HG03066 (cell line): ENCODE results near the gene KDM2A.
"Not testable (repeated sequence)": the region's sequence is repeated elsewhere in the genome, so short reads cannot be mapped to it uniquely, and the experiment has no call there.

Experiments
- ATAC-seq: cut with Tn5 transposase; IDR thresholded peaks from one replicate; pipeline ENCODE4 v1.9.1; 2021; ENCODE audit warnings: low read depth; ENCODE audit not compliant: unreplicated experiment

Gene KDM2A

GRCh38 chr11:67163006-67163405 is 43.9 kb downstream of the KDM2A start:
- ATAC-seq = no peak

- ATAC-seq = no peak
Observed at GRCh38 chr11:67165623-67166022, 46.6 kb downstream of the KDM2A start.

GRCh38 chr11:67167091-67167490 is 48.0 kb downstream of the KDM2A start:
- no peak for ATAC-seq

GRCh38 chr11:67167719-67168118 is 48.7 kb downstream of the KDM2A start:
- no peak for ATAC-seq

GRCh38 chr11:67168911-67169310 is 49.8 kb downstream of the KDM2A start:
- not testable (repeated sequence) for ATAC-seq

GRCh38 chr11:67174311-67174710 is 55.2 kb downstream of the KDM2A start:
- no peak for ATAC-seq

- no peak for ATAC-seq
Observed at GRCh38 chr11:67177399-67178281, 58.6 kb downstream of the KDM2A start.

GRCh38 chr11:67178421-67178820 is 59.4 kb downstream of the KDM2A start:
- no peak for ATAC-seq

- no peak for ATAC-seq
Observed at GRCh38 chr11:67178878-67179277, 59.8 kb downstream of the KDM2A start.

- no peak for ATAC-seq
Observed at GRCh38 chr11:67179892-67180490, 60.9 kb downstream of the KDM2A start.

- ATAC-seq = no peak
Observed at GRCh38 chr11:67194096-67194495, 75.0 kb downstream of the KDM2A start.

GRCh38 chr11:67195971-67196456 is 77.0 kb downstream of the KDM2A start:
- no peak for ATAC-seq

GRCh38 chr11:67197606-67198005 is 78.5 kb downstream of the KDM2A start:
- ATAC-seq = no peak

- not testable (repeated sequence) for ATAC-seq
Observed at GRCh38 chr11:67198781-67199180, 79.7 kb downstream of the KDM2A start.

- no peak for ATAC-seq
Observed at GRCh38 chr11:67199751-67200150, 80.7 kb downstream of the KDM2A start.

- no peak for ATAC-seq
Observed at GRCh38 chr11:67202028-67202427, 83.0 kb downstream of the KDM2A start.

GRCh38 chr11:67204822-67205221 is 85.8 kb downstream of the KDM2A start:
- ATAC-seq = no peak

GRCh38 chr11:67209222-67209621 is 90.2 kb downstream of the KDM2A start:
- not testable (repeated sequence) for ATAC-seq

GRCh38 chr11:67211656-67212436 is 92.8 kb downstream of the KDM2A start:
- no peak for ATAC-seq

- ATAC-seq = no peak
Observed at GRCh38 chr11:67213178-67213621, 94.1 kb downstream of the KDM2A start.

- no peak for ATAC-seq
Observed at GRCh38 chr11:67227726-67228125, 108.7 kb downstream of the KDM2A start.
